Right forelimb (tissue), 1 donor: ENCODE results near the gene SULT2B1.
"Not testable (repeated sequence)": the region's sequence is repeated elsewhere in the genome, so short reads cannot be mapped to it uniquely, and the experiment has no call there.

Experiments
- DNase-seq: peaks from one replicate; pipeline ENCODE4 v3.0.0-alpha.2; 2018

The SULT2B1 gene

DNA sequence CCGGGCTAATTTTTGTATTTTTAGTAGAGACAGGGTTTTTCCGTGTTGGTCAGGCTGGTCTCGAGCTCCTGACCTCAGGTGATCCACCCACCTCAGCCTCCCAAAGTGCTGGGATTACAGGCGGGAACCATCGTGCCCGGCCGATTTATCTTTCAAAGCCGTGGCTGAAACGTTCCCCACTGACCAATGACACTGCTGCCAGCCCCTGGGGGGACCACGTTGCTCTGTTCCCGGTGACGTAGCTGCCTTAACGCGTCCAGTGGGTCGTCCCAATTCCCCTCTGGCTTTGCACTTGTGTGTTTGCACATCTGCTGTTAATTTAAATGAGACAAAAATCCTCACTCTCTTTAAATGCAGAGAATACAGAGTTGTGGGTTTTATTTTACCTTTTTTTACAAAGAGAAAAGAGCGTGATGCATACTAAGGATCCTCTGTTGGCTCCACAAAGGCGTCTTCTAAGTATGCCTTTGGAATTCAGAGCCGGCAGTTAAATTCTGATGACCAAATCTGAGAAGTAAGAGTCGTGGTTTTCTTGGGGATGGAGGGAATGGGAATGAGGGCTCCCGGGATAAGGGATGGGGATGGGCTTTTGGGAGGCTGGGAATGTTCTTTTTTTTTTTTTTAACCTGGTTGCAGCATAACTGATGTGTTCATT lies 21.8 kb upstream of the SULT2B1 start:
- no peak for DNase-seq

DNA sequence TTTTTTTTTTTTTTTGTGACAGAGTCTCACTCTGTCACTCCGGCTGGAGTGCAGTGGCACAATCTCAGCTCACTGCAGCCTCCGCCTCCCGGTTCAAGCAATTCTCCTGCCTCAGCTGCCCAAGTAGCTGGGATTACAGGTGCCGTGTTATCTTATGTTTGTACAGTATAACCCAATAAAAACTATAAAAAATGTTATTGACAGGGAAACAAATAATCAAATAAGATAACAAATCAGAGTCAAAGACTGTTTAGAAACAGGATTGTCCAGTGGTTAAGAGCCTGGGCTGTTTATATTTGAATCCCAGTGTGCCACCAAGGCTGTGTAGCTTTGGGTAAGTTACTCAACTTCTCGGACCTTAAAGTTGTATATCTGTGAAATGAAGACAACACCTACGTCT lies 21.2 kb upstream of the SULT2B1 start:
- DNase-seq = no peak

- no peak for DNase-seq
These were observed 18.2 kb upstream of the SULT2B1 start for GRCh38 chr19:48533770-48534169.

DNA sequence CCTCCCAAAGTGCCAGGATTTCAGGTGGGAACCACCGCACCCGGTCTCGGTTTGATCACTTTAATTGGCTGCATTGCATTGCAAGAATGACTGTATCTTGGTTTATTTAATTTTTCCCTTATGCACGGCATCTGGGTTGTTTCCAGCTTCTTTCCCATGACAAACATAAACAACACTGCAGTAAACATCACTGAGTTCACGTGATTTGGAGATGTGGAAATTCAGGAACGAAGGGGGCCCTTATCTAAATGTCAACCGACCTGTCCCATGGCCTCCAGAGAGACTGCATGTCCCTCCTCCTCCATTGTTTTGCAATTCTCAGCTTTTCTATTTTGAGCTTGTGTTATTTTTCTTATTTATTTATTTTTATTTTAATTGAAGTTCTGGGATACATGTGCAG lies 14.4 kb upstream of the SULT2B1 start:
- DNase-seq = no peak

- not testable (repeated sequence) for DNase-seq
These were observed 13.9 kb upstream of the SULT2B1 start for GRCh38 chr19:48538057-48538456.

- no peak for DNase-seq
These were observed 12.4 kb upstream of the SULT2B1 start for GRCh38 chr19:48539503-48540096.

- DNase-seq = no peak
These were observed 11.9 kb upstream of the SULT2B1 start for GRCh38 chr19:48540110-48540509.

- DNase-seq = no peak
These were observed 10.2 kb upstream of the SULT2B1 start for GRCh38 chr19:48541813-48542212.

GRCh38 chr19:48543121-48543710 lies 8.8 kb upstream of the SULT2B1 start:
- no peak for DNase-seq

DNA sequence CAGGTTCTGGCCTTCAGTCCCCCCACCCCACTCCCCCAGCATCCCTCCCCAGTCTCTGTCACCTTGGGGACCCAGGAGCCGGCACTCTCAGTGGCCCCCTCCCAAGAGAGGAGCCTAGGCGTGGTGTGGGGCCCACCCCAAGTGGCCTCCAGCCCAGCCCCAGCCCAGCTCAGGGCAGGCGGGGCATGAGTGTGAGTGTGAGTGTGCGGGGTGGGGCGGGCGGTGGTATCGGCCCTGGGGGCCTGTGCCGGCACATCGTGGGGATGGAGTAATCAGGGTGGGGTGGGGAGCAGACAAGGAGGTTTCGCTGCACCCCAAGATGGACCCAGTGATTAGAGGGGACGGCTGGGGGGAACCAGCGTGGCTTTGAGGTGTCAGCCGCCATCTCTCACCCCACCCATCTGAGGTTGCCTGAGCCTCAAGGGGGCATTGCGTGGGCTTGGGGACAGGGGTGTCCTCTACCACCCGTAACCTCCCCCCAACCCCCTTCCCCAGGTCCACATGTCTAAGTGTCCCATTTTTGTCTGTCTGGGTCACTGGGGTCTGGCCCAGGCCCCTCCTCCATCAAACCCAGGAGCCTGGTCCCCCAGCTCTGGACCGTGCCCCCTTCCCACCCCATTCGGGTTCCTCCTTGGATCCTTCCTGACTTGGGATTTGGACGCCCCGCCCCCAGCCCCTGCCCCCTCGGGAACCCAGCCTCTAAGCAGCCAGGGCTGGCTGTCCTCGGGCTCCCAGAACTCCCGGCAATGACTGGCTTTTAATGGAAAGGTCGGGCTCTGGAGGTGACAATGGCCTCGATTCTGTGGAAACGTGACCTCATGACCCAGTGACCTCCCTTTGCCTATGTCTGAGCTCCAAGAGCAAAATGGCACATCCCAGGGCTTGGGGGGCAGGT lies 6.9 kb upstream of the SULT2B1 start:
- DNase-seq = no peak

DNA sequence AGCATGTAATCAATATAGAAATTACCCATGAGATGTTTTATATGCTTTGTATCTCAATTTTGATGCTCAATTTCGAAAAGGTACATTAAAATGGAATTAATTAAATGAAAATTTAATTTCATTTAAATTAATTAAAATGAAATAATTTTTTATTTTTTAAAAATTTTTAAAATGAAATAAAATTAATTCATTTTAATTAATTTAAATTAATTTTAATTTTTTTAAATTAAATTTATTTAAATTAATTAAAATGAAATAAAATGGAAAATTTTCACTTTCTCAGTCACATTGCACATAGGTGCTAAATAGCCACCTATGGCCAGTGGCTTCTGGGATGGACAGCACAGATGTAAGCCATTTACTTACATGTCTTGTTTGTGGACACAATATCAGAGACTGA lies 4.2 kb upstream of the SULT2B1 start:
- no peak for DNase-seq

DNA sequence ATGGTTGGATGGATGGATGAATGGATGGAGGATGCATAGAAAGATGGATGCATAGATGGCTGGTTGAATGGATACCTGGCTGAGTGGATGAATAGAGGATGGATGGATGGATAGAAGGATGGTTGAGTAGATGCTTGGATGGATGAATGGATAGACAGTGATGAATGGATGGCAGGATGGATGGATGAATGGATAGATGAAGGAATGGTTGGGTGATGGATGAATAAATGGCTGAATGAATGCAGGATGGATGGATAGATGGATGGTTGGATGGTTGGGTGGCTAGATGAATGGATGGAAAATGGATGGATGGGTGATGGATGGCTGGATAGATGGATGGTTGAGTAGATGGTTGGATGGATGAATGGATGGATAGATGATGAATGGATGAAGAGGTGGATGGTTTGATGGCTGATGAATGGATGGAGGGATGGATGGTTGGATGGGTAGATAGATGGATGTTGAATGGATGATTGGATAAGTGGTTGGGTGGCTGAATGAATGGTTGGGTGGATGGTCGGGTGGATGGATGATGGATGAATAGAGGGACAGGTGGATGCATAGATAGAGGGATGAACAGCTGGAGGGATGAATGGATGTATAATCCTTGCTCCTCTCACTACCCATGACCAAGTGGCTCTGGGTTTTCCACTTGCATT lies 3.6 kb upstream of the SULT2B1 start:
- DNase-seq = no peak

GRCh38 chr19:48549380-48549779 lies 2.6 kb upstream of the SULT2B1 start:
- DNase-seq = no peak

DNA sequence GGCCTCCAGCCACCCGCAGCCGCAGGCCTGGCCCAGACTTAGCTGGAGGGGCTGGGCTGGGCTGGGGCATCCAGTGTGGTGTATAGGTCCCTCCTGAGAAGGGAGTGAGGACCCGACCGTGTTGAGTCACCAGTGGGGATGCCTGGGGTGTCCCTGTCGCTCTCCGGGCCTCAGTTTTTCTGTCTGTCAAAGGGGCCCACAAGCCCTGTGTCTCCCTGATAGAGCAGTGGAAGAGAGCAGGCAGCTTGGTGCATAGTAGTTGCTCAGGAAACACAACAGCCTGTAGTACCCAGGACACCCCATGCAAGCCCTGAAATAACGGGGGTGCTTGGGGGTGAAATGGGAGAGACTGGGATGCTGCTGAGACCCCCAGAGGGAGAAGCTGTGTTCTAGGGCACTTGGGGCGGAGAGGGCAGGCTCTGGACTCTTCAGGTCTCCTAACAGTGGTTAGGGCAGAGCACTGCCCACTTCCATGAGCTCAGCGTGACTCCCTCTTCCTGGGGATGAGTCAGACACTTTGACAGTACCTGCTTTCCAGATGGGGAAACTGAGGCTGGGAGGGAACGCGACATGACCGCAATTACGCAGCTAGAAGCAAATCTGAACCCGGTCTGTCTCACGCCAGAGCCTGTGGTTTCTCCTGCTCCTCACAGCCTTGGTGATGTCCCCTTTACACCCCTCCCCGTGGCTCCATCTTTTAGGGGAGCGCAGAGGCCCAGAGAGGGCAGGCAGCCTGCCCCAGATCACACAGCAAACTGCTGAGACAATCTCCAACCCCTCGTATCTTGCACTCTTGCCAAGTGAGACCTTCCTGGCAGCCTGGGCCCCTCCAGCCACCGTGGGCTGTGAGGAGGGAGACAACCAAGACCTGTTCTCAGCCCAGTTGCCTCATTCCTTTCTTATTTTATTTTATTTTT lies 692 bp downstream of the SULT2B1 start:
- DNase-seq = no peak

DNA sequence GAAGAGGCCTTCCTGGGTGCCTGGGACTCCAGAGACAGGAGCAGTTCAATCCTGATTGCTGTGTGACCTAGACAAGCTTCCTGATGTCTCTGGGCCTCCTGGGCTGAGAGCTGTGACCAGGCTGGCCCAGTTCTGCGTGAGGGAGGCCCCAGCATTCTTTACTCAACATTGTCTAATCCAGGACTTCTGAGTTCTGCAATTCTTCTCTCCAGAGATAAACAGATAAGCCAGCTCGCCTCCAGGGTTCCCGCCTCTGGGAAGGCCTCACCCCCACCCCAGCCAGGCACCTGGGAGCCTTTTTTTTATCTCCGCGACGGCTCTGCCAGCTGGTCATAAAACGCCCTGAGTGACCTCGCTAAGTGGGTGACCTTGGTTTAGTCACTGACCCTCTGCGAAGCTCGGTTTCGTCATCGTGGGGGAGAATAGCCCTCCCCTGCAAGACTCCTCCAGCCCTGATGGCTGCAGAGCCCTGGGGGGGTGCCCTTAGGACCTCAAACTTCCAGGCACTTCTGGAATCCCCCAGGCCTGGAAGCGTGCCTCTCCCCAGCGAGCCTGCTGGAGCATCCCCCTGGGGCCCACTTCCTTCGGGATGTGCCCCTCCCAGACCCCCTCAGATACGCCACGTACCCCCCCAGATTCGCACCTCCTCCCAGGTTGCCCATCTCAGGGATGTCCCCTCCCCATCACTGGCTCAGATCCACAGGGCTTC lies 1.9 kb downstream of the SULT2B1 start:
- no peak for DNase-seq

DNA sequence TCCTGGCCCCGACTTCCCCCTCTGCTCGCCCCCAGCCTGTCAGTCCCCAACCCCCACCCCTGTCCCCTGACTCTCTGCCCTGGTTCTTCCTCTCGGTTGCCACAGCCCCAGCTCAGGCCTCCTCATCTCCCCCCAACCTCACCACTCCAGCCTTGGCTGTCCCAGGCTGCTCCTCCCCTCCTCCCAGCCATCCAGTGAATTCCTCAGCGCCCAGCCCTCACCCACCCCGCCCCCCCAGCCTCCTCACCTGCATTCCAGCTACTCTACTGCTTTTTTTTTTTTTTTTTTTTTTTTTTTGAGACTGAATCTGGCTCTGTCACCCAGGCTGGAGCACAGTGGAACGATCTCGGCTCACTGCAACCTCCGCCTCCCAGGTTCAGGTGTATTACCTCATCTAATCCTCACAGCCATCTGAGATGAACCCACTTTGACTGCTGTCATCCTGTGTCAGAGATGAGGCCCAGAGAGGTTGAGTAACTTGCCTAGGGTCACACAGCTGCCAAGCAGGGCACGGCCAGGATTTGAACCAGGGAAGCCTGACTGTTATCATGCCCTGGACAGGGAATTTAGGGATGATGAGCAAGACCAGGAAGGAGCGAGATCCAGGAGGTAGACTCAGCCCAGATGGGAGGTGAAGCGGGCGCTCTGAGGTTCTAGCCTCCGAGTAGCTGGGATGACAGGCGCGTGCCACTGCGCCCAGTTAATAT lies 2.6 kb downstream of the SULT2B1 start:
- DNase-seq = no peak

DNA sequence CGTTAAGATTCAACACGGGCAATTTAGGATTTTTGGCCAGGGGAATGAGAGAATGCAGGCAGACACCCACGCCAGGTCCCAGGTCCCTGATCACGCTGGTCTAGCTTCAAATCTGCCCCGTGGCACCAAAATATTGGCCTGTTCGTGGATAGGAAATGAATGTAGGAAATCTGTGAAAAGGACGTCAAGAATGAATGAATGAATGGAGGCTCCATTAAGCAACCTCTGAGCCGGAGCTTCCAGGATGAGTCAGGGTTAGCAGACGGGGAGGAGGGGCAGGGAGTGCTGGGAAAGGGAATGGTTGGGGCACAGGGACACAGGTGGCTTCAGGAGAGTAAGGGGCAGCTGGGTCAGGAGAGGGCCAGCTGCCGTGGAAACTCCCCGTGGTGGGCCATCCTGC lies 4.2 kb downstream of the SULT2B1 start:
- DNase-seq = no peak

- no peak for DNase-seq
These were observed 4.9 kb downstream of the SULT2B1 start for GRCh38 chr19:48556825-48557224.

GRCh38 chr19:48558018-48558684 lies 6.2 kb downstream of the SULT2B1 start:
- DNase-seq = no peak

DNA sequence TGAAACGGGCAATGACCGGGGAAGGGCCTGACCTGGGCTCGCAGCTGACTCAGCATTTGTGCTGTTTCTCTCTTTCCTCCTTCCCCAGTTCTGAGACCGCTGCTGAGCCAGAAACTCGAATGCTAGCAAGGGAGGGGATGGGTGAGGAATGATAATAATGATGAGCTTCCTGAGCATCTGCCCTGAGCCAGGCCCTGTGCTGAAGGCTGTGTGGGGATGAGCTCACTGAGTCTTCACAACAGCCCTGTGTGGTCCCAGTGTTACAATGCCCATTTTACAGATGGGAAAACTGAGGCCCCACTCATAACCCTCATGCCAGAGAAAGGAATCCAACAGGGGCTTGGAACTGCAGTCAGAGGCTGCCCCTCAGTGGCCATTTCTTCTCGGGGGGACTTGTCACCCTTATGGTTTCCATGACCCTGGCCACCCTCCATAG lies 8.1 kb downstream of the SULT2B1 start:
- no peak for DNase-seq
